ENCODE results near the gene MROH2B. TPM values are rescaled to one million over a fixed set of nuclear protein-coding genes. Genes with fewer than 3 reads are reported as not detected.

MROH2B gene
- not detected in 2 replicates for total RNA-seq

DNA sequence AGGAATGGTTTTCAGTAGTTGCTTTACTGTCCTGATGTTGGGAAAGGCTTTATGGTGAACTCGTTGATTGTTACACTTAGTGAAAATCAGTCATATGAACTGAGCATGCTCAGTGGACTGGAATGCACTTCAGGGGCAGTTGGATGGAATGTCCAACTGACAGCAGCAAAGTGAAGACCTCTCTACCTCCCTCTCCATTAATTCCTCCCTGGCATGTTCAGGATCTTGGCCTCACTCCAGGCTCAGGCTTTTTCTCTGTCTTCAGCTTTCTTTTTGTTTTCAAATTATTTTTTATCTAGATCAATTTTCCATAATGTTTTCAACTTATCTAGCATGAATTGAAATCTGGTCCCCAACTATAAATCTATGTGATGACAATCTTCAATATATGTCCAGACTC lies at the start of gene MROH2B:
TSS of gene MROH2B (minus strand) at position 101 of the 400 bp plus-strand sequence. CDS start 490 bp downstream, outside the sequence.

Other genes starting within 250 kb of the MROH2B start
- gene RPL37, start 236.1 kb downstream of the MROH2B start, total RNA-seq = 165 and 192 TPM in 2 replicates
- 2.0 and 4.2 TPM in 2 replicates for gene CARD6, start 230.0 kb downstream of the MROH2B start, total RNA-seq
- gene C7, start 161.8 kb downstream of the MROH2B start, total RNA-seq = not detected in 2 replicates
- gene C6, start 142.2 kb upstream of the MROH2B start, total RNA-seq = not detected in 2 replicates